22Rv1 (cell line): ENCODE data around the gene SLC6A3.
"Not testable (repeated sequence)": the region's sequence is repeated elsewhere in the genome, so short reads cannot be mapped to it uniquely, and the experiment has no call there.

Experiments
- H3K27ac ChIP-seq: fragments of 450-650 bp; 2 replicates; pipeline ENCODE4 v1.5.1; 2017
- CTCF ChIP-seq: fragments of 450-650 bp; IDR thresholded peaks from 2 replicates; pipeline ENCODE4 v1.5.1; 2017; ENCODE audit warnings: mild to moderate bottlenecking
- ZFX ChIP-seq: fragments of 450-650 bp; IDR thresholded peaks from 2 replicates; pipeline ENCODE4 v1.6.1; 2017; ENCODE audit warnings: antibody characterized with exemption, borderline replicate concordance

Gene SLC6A3

DNA sequence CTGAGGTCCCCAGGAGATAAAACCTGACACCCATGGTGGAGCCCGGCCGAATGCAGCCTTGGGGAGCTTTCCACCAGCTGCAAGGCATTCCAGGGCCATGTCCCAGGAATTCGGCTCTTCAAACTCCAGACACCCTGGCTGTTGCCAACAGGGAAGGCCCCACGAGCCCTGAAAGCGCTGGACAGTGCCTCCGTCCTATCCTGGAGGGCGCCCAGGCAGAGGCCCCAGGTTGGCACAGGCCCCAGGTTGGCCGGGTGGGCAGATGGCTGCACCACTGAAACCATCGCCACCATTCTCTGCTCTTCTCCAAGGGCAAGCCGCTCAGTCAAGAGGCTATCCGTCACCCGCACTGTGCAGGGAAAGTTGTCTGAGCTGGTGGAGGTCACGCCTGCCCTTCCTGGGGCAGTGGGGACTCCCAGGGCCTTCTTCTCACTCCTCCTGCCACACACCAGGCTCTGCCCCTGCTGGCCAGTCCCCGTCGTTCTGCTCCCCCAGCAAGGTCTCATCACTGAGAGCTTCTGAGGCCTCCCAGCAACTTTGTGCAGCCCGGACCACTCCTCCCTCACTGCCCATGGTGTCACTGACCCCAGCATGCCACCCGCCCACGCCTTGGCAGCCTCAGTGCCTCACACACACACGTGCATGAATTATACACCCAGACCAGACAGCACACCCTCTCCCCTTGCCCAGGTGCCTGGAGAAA is 21.2 kb downstream of the SLC6A3 start:
- no peak for TF ChIP-seq ZFX
- no peak for TF ChIP-seq CTCF
- no peak overlapping the region for H3K27ac ChIP-seq

- not testable (repeated sequence) for H3K27ac ChIP-seq
These were observed 22.7 kb downstream of the SLC6A3 start for GRCh38 chr5:1422522-1422921.

DNA sequence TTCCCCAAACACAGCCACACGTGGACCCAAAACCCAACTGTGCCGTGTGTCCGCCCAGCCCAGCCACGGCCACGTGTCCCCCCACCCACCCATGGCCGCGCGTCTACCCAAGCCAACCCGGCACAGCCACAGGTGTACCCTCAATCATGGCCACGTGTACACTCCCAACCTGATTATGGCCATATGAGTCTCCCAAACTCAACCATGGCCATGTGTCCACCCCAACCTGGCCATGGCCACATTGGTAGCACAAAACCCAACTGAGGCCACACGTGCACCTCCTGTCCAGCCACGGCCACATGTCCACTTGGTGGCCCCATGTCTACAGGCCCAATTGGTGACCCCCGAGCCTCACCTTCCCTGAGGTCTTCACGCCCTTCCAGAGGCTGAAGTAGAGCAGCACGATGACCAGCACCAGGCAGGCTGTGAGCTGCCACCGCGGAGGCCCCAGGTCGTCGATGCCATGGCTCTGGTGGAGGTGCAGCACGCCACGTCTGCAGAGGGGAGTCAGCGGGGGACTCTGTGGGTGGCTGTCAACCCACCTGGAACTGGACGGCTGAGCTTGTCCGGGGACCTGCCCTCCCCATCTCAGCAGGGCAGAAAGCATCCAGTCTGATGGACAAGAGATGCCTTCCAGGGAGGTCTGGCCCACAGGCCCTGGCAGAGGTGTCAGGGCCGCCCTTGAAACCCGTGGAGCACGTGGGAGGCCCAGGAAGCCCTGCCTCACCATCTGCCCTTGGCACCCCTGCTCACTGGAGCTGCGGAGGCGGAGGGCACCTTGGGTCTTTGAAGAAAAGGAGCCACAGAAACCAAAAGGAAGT is 23.5 kb downstream of the SLC6A3 start:
- H3K27ac ChIP-seq: no peak overlapping the region
- TF ChIP-seq CTCF: no peak
- no peak for TF ChIP-seq ZFX

- H3K27ac ChIP-seq: no peak overlapping the region
- no peak for TF ChIP-seq ZFX
- TF ChIP-seq CTCF: no peak
These were observed 24.7 kb downstream of the SLC6A3 start for GRCh38 chr5:1420211-1421195.

DNA sequence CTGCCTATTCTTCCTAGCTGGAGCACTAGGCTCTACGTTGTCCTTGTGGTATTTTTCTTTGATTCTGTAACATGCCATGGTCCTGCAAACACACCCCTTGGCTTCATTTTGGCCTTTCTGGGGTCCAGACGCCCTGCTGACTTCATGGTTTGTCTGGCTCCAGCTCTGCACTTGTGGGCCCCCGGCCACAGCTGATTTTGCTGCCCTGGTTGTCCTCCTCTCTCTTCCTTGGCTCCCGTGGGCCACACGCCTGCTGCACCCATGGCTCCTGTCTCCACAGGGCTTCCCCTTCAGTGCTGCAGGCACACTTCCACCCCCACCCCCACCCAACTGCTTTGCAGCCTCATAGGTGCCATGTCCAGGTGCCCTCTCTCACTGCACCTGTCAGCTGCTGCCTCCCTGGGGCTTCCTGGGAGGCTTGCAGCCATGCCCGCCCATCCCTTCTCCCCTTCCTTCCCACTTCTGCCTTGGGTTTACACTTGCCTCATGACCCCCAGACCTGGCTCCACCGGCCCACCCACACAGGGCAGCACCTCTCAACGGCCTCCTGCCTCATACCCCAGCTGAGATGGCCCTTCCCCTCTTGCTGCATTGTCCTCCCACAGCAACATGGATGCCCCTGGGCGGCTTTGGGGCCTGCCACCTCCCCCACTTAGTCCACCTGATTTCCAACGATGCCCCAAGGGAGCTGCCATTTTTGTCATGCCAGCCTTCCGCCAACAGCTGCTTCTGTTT is 25.6 kb downstream of the SLC6A3 start:
- H3K27ac ChIP-seq: no peak overlapping the region
- TF ChIP-seq CTCF: no peak
- no peak for TF ChIP-seq ZFX

- no peak overlapping the region for H3K27ac ChIP-seq
- TF ChIP-seq ZFX (no peak), CTCF (no peak)
These were observed 26.3 kb downstream of the SLC6A3 start for GRCh38 chr5:1418921-1419280.

- H3K27ac ChIP-seq: no peak overlapping the region
- no peak for TF ChIP-seq CTCF
These were observed 26.9 kb downstream of the SLC6A3 start for GRCh38 chr5:1418238-1418920.
